ENCODE data around the gene SLC17A3. TPM values are rescaled to one million over a fixed set of nuclear protein-coding genes. Genes with fewer than 3 reads are reported as not detected.

SLC17A3 gene
- total RNA-seq, 2 experiments from 2014 or later: 0.21 to 0.33 TPM

GRCh38 chr6:25804804-25805203 is 69.2 kb downstream of the SLC17A3 start:
- ChIA-PET POLR2A (interaction anchor here (0.6 kb wide), 1 partner anchor 520 kb away, joined by 3 read pairs; no protein-coding TSS in a partner anchor), CTCF (interaction anchor here (1.1 to 2.3 kb wide), 2 partner anchors 15 to 18 kb away, joined by 3 to 10 read pairs; no protein-coding TSS in a partner anchor)
- intact Hi-C loops (cut with DNase I, micrococcal nuclease): no loop called here
- peaks cover 13% of the 10 kb centered on the region for H3K27me3 Mint-ChIP-seq
- H3K4me3 Mint-ChIP-seq: no peak overlapping the region
- no peaks in the 10 kb centered on the region for H3K4me1 Mint-ChIP-seq
- H3K36me3 Mint-ChIP-seq (ENCODE audit: low read depth): no peaks in the 10 kb centered on the region
- no peaks in the 10 kb centered on the region for H3K9me3 Mint-ChIP-seq (ENCODE audit: low read depth)
- no peak for DNase-seq
- no peak overlapping the region for H3K27ac Mint-ChIP-seq
- no peak for ATAC-seq

- CTCF ChIA-PET: no interaction called here
- H3K9me3 Mint-ChIP-seq (ENCODE audit: low read depth): no peaks in the 10 kb centered on the region
- peaks cover 9% of the 10 kb centered on the region for H3K27me3 Mint-ChIP-seq
- no peak for DNase-seq
- H3K36me3 Mint-ChIP-seq (ENCODE audit: low read depth): no peaks in the 10 kb centered on the region
- H3K27ac Mint-ChIP-seq: no peak overlapping the region
- H3K4me3 Mint-ChIP-seq: no peak overlapping the region
- H3K4me1 Mint-ChIP-seq: no peaks in the 10 kb centered on the region
- POLR2A ChIA-PET: interaction anchor here (0.5 kb wide), 1 partner anchor 77 kb away, joined by 3 read pairs; no protein-coding TSS in a partner anchor
- intact Hi-C loops (cut with DNase I, micrococcal nuclease): no loop called here
- ATAC-seq: no peak
Measured at GRCh38 chr6:25801436-25801835, 72.6 kb downstream of the SLC17A3 start.

Other genes starting within 250 kb of the SLC17A3 start
- gene SCGN, start 222.0 kb downstream of the SLC17A3 start, total RNA-seq: not detected
- gene SLC17A4, start 119.5 kb downstream of the SLC17A3 start, total RNA-seq: not detected
- gene SLC17A1, start 42.2 kb downstream of the SLC17A3 start, total RNA-seq: under 1 TPM in 1 of 2 experiments, not detected in 1; 0.09 TPM
- under 1 TPM in 1 of 2 experiments, not detected in 1; 0.07 TPM for gene SLC17A2, start 56.4 kb upstream of the SLC17A3 start, total RNA-seq
- 10 to 100 TPM; 24.9 TPM for gene TRIM38, start 88.6 kb upstream of the SLC17A3 start, total RNA-seq
- gene HFE, start 213.2 kb upstream of the SLC17A3 start, total RNA-seq: 1 to 10 TPM; 1.1 to 1.4 TPM

All from activated CD4-positive, alpha-beta T cell treated with anti-CD3 and anti-CD28 coated beads for 36 hours (primary cell).